Stimulated activated CD8-positive, alpha-beta memory T cell treated with anti-CD3 and anti-CD28 coated beads, Interleukin-7, amount 100 ng/mL, for 4 hours (primary cell): Measurements from ENCODE around the gene HSPG2.
"Not testable (repeated sequence)": the region's sequence is repeated elsewhere in the genome, so short reads cannot be mapped to it uniquely, and the experiment has no call there.

Source experiments
- DNase-seq, 2 donors: peaks; one replicate each; pipeline ENCODE4 v3.0.0-alpha.2; 2020; ENCODE audit warnings: low read depth in 2 of 2

HSPG2 gene

DNA sequence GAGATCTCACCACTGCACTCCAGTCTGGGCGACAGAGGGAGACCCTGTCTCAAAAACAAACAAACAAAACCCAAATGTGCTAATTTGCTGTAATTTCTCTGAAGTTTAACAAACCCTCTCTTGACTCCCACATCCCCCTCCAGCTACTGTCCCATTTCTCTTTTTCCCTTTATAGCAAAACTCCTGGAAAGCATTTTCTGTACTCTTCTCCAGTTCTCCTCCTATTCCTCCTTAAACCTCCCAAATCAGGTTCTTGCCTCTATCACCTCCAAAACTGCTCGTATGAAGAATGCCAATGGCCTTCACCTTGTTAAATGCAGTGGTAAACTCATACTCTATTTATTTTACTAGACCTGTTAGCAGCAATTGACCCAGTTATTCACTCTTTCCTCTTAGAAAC, 150.5 kb downstream of the HSPG2 start:
- DNase-seq = no peak

DNA sequence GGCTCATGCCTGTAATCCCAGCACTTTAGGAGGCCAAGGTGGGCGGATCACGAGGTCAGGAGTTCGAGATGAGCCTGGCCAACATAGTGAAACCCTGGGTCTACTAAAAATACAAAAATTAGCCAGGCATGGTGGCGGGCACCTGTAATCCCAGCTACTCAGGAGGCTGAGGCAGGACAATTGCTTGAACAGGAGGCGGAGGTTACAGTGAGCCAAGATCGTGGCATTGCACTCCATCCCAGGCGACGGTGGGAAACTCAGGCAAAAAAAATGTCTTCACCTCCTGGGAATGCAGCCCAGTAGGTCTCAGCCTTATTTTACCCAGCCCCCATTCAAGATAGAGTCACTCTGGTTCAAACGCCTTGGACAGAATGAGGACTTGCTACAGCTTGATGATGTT, 151.3 kb downstream of the HSPG2 start:
- DNase-seq = not testable (repeated sequence)

DNA sequence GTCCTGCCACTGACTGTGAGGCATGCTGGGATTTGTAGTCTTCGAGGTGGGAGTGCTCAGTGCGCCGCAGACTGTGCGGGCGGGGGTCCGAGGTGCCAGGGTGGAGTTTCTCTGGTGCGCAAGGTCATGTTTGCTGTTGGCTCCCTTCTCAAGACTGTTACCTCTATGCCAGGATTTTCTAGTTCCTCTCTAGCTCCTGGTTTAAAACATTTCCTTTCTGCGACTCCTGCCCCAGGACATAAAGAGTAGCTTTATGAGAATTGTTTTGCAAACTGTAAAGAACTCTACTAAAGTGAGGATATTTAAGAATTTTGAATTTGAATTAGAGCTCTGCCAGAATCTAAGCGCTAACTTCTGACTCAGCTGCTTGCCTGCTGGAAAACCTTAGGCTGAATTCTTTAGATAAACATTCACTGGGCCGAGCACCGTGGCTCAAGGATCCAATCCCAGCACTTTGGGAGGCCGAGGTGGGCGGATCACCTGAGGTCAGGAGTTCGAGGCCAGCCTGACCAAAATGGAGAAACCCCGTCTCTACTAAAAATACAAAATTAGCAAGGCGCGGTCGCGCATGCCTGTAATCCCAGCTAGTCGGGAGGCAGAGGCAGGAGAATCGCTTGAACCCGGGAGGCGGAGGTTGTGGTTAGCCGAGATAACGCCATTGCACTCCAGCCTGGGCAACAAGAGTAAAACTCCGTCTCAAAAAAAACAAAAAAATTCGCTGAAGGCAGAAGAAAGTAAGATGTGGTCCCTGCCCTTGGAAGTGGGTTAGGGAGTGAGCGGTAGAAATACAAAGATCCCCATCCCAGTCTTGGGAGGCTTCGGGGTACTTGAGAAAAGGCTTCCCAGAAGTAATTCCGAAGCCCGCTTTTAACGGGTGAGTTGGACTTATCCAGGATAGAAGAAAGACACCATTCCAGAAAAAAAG, 153.2 kb downstream of the HSPG2 start:
- DNase-seq = no peak

DNA sequence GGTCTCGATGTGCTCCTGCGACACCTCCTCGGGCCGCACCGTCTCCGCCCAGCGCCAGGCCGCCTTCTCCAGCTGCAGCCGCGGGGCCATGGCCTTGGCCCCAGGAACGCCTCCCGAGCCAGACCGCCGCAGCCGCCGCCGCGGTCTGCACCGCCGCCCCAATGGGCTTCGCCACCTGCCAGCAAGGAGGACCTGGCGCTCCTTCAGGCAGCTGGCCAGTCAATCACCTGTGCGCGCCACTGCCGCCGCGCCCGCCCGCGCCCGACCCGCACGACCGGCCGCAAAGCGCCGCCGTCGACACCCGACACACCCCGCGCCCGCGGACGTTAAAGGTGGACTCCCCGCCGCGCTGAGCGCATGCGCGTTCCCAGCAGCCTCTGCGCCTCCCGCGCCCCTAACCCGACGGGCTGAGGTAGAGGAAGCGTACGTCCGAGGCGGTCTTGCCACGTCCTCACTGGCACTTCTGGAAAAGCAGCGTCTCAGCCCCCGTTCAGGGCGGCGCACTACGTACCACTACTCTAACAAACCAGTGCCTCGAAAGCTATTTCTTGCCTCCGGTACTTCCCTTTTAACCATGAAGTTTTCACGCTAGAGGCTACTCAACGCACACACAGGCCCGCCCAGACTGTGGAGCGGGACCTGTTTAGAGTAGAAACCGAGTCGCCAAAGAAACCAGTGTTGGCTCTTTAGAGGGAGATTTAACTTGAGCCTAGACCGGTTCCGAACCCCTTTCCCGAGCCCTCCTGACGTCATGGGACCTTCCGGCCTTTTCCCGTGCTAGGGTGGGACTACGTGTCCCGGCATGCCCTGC, 154.0 kb downstream of the HSPG2 start, which contains the start of gene USP48:
TSS of gene USP48 (minus strand) at position 282 of the 811 bp plus-strand sequence. CDS start at position 90, 192 bp downstream.
- peak; percentile 95 to 97 for DNase-seq

DNA sequence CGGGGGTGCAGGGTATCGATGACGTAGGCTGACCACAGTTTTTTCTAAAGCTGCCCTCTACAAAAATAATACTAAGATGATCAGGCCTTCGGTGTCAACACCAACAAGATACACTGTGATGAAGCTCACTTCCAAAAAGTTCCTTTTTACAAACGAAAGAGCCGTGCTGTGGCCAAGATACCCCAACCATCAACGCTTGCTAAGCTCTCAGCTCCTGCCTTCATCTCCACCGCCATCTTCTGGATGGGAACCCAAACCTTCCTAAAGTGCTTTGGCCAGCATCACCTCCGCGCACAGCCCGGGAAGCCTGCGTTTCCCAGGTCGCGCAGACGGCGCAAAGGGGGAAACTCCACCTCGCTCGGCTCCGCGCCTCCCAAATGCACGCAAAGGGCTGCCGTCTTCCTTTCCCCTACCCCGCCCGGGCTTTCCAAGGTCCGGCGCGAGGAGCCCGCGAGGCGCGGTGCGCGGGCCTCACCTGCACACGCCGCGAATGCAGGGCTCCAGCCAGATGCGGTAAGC, 154.7 kb downstream of the HSPG2 start:
- DNase-seq = peak in 1 of 2 donors; percentile 12

DNA sequence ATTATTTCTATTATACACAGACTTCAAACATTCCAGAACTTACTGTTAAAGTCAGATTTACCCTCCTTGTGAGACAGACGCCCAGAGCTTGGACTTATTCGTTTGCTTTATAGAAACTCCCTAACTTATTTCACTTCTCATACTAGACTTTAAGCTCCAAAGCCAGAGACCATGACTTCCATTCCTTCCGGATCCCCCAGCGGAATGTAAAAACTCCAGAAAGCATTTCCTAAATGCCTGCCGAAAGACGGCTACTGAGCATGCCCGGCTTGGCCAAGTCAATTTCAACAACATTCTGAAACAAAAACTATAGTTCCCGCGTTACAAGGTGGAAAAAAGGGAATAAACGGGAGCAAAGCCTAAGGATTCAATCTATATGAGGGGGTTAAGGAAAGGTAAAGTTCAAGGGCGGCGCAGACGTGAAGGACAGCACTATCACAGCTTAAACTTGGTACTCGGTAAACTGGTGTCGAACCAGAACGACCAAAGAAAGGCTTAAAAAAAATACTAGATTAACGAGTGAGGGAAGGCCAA, 155.2 kb downstream of the HSPG2 start:
- DNase-seq = no peak

DNA sequence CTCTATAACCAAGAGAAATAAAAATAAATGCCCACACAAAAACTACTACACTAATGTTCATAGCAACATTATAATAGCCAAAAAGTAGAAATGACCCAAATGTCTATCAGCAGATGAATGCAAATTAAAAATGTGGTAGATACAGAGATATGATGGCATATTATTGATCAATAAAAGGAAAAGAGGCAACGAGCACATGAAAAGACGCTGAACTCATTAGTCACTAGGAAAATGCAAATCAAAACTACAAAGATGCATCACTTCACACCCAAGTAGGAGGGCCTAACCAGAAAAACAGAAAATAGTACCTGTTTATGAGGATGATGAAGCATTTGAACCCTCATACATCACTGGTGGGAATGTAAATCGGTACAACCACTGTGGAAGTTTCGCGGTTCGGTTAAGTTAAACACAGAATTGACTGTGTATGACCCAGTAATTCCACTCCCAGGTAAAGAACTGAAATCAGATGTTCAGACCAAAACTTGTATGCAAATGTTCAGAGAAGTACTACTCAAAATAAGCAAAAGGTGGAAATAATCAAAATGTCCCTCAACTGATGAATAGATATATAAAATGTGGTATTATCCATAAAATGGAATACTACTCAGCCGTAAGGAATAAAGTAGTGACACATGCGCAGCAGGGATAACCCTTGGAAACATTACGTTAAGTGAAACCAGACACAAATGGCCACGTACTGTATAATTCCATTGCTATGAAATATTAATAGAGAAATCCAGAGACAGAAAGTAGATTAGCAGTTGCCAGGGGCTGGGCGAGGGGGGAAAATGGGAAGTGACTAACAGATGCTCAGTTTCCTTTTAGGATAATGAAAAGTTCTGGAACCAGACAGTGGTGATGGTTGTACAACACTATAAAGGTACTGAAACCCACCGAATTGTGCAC, 157.2 kb downstream of the HSPG2 start:
- peak in 1 of 2 donors; percentile 24 for DNase-seq

DNA sequence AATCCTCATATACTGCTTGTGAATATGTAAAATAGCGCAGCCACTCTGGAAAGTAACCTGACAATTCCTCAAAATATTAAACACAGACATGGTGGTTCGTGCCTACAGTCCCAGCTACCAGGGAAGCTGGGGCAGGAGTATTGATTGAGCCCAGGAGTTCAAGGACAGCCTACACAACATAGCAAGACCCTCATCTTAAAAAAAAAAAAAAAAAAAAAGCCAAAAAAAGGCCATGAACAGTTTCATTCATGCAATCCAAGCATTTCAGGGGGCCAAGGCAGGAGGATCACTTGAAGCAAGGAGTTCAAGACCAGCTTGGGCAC, 158.7 kb downstream of the HSPG2 start:
- no peak for DNase-seq

DNA sequence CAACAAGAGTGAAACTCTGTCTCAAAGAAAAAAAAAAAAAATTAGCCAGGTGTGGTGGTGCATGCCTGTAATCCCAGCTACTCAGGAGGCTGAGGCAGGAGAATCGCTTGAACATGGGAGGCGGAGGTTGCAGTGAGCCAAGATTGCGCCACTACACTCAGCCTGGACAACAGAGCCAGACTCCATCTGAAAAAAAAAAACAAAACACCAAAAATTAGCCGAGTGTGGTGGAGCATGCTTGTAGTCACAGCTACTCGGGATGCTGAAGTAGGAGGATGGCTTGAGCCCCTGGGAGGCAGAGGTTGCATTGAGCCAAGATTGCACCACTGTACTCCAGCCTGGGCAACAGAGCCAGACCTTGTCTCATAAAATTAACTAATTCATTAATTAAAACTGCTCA, 160.2 kb downstream of the HSPG2 start:
- not testable (repeated sequence) for DNase-seq

DNA sequence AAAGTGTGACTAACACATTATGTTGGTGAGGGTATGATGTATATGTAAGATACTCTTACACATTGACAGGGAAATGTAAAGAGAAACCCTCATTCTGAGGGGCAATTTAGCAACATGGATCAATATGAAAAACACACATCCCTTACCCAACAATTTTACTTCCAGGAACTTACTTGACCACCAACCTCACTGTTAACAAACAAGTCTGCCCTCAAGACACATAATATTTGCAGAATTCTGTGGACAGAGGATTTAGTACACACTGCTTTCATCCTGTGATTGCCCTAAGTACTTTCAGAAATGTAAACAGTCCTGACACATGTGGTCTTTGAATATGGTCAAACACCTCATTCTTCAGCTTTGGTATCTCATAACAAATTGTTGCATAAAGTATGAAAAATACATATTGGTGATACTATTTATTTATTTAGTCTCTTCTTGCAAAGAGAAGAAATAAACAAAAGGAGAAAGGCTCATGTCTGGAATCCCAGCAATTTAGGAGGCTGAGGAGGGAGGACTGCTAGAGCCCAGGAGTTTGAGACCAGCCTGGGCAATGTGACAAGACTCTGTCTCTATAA, 161.0 kb downstream of the HSPG2 start:
- DNase-seq = no peak

DNA sequence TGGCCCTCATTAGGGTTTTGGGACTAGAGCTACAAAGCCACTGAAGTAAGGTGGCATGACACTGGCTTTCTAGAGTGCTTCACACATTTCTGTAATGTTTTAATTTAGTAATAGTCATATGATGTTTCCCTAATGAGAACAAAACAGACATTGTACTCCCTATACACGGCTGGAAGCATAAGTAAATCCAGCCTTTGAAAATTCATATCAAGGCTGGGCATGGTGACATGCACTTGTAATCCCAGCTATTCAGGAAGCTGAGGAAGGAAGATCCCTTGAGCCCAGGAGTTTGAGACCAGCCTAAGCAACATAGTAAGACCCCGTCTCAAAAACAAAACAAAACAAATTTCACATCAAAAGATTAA, 161.6 kb downstream of the HSPG2 start:
- no peak for DNase-seq

DNA sequence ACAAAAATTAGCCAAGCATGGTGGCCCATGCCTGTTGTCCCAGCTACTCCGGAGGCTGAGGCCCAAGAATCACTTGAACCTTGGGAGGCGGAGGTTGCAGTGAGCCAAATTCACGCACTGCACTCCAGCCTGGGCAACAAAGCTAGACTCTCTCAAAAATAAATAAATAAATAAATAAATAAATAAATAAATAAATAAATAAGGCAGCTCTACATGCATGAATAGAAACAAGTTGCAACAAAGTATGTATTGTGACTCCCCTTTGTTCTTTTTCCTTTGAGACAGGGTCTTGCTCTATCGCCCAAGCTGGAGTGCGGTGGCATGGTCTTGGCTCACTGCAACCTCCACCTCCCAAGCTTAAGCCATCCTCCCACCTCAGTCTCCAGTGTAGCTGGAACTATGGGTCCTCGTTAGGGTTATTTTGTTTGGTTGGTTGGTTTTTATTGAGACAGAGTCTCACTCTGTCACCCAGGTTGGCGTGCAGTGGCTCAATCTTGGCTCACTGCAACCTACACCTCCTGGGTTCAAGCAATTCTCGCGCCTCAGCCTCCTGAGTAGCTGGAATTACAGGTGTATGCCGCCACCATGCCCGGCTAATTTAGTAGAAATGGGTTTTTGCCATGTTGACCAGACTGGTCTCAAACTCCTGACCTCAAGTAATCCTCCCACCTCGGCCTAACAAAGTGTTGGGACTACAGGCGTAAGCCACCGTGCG, 162.1 kb downstream of the HSPG2 start:
- no peak for DNase-seq

DNA sequence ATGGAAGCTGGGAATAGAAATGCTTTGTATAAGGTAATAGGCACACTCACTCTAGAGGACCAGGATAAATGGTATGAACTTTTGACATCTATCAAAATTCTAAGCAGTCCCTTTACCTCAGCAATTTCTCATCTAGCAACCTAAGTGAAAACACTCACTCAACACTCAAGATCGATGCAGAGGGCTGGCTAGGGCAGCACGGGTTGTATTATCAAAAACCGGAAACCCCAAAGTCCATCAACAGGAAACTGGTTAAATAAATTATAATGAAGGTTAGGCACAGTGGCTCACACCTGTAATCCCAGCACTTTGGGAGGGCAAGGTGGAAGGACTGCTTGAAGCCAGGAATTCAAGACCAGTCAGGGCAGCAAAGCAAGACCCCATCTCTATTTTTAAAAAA, 163.5 kb downstream of the HSPG2 start:
- DNase-seq = no peak
